ACC112 (cell line): ENCODE measurements around the gene PRKG1.
"Not testable (repeated sequence)": the region's sequence is repeated elsewhere in the genome, so short reads cannot be mapped to it uniquely, and the experiment has no call there.

Experiments used
- H2AFZ ChIP-seq: fragments of 200-600 bp; sonication (generic); one replicate; pipeline ENCODE4 v1.6.0; 2017; ENCODE audit warnings: antibody characterized with exemption, low read length; ENCODE audit not compliant: unreplicated experiment
- H3K27ac ChIP-seq: fragments of 200-600 bp; sonication (generic); 2 replicates; pipeline ENCODE4 v1.5.1; 2014; ENCODE audit warnings: low read depth, mild to moderate bottlenecking, antibody characterized with exemption, low read length, moderate library complexity
- H3K27me3 ChIP-seq: fragments of 200-600 bp; sonication (generic); 2 replicates; pipeline ENCODE4 v1.6.1; 2014; ENCODE audit warnings: mild to moderate bottlenecking, antibody characterized with exemption, low read length, moderate library complexity, mixed read lengths; ENCODE audit not compliant: insufficient read depth
- H3K36me3 ChIP-seq: fragments of 200-600 bp; sonication (generic); 2 replicates; pipeline ENCODE4 v1.6.1; 2016; ENCODE audit warnings: mild to moderate bottlenecking, antibody characterized with exemption, low read length, moderate library complexity, mixed read lengths; ENCODE audit not compliant: insufficient read depth
- H3K4me1 ChIP-seq: fragments of 200-600 bp; sonication (generic); one replicate; pipeline ENCODE4 v1.6.1; 2016; ENCODE audit warnings: low read length, mixed read lengths; ENCODE audit not compliant: insufficient read depth, unreplicated experiment, control insufficient read depth
- H3K4me3 ChIP-seq: fragments of 200-600 bp; sonication (generic); 2 replicates; pipeline ENCODE4 v1.5.1; 2014; ENCODE audit warnings: mild to moderate bottlenecking, low read depth, low read length
- H3K79me2 ChIP-seq: fragments of 200-600 bp; sonication (generic); one replicate; pipeline ENCODE4 v1.6.0; 2016; ENCODE audit warnings: low read length; ENCODE audit not compliant: control insufficient read depth, unreplicated experiment, insufficient read depth

Gene PRKG1

DNA sequence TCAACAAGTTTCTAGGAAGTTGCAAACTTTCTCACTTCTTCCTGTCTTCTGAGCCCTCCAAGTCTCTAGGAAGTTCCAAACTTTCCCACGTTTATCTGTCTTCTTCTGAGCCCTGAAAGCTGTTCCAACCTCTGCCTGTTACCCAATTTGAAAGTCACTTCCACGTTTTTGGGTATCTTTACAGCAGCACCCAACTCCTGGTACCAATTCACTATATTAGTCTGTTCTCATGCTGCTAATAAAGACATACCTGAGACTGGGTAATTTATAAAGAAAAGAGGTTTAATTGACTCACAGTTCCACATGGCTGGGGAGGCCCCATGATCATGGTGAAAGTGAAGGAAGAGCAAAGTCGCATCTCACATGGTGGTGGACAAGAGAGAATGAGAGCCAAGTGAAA lies 381.5 kb downstream of the PRKG1 start:
- not testable (repeated sequence) for H3K4me1 ChIP-seq, H3K4me3 ChIP-seq, H3K36me3 ChIP-seq, H3K27ac ChIP-seq, H3K27me3 ChIP-seq, H3K79me2 ChIP-seq, H2AFZ ChIP-seq

DNA sequence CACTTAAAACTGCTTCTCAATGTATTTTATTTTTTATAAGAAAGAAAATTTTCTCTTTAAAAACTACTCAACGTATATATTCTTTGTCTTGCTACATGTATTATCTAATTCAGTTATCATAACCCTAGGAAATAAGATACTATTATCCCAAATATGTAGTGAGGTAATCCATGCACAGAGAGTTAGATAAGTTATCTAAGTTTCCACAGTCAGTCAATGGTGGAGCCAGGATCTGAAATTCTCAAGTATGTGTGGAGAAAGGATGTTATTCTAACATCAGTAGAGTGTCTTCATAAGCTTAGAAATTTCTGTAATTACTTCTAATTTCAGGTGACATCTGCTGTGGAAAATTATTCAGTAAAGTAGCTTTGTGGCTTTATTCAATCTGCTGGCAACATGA lies 385.2 kb downstream of the PRKG1 start:
- H3K27ac ChIP-seq: no peak overlapping the region
- peaks cover 6% of the 10 kb centered on the region for H3K4me1 ChIP-seq
- no peaks in the 10 kb centered on the region for H3K36me3 ChIP-seq
- no peak overlapping the region for H2AFZ ChIP-seq
- H3K79me2 ChIP-seq: no peaks in the 10 kb centered on the region
- no peaks in the 10 kb centered on the region for H3K27me3 ChIP-seq
- no peak overlapping the region for H3K4me3 ChIP-seq

DNA sequence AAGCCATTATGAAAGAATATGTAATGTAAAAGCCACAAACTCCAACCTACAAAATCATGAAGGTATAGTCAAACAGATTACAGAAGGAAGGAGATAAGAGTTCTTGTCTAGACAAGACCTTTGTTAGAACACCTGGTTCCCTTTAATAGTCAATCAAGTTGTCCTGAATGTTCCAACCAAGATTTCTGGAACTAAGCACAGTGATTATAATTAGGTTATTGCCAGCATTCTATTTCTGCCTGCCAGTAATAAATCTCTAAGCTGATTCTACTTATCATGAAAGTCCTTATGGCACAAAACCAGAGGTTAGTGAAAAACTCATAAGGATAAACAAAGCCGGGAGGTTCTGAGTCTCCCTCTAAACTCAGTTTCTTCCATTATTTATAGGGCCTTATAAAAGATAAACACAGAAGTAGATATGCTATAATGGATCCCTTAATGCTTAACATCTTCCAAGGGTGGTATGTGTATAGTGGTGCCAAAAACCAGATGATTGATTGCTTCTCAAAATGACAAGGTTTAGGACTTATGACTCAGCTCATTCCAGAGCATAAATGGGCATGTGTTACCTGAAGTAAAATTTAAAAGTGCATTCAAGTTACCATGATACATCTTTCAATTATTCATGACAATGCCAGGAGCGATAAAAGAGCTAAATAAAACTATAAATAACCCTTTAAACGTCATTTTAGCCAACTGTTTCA lies 387.9 kb downstream of the PRKG1 start:
- no peaks in the 10 kb centered on the region for H3K36me3 ChIP-seq
- no peak overlapping the region for H3K27ac ChIP-seq
- H3K79me2 ChIP-seq: no peaks in the 10 kb centered on the region
- H3K4me3 ChIP-seq: no peak overlapping the region
- H2AFZ ChIP-seq: no peak overlapping the region
- H3K4me1 ChIP-seq: peaks cover 6% of the 10 kb centered on the region
- H3K27me3 ChIP-seq: no peaks in the 10 kb centered on the region

DNA sequence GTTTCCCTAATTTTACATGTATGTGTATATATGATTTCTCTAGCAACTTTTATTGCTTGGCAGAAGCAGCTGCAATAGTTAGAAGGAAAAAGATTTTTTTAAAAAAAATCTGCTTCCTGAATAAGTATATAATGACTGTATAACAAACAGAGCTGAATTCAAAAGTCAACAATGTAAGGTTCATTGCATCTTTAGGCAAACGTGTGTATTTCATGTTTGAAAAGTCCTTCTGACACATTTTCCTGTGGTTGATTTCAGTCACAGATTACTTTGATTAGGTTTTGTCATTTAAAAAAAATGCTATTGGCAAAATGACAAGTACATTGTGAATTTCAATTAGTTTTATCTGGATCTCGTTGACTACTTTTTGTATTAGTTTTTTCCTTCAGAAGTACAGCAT lies 394.1 kb downstream of the PRKG1 start:
- Histone ChIP-seq H3K4me3 (no peak overlapping the region), H3K27ac (no peak overlapping the region), H2AFZ (no peak overlapping the region), H3K79me2 (no peaks in the 10 kb centered on the region), H3K27me3 (no peaks in the 10 kb centered on the region), H3K36me3 (no peaks in the 10 kb centered on the region), H3K4me1 (peaks cover 5% of the 10 kb centered on the region)

DNA sequence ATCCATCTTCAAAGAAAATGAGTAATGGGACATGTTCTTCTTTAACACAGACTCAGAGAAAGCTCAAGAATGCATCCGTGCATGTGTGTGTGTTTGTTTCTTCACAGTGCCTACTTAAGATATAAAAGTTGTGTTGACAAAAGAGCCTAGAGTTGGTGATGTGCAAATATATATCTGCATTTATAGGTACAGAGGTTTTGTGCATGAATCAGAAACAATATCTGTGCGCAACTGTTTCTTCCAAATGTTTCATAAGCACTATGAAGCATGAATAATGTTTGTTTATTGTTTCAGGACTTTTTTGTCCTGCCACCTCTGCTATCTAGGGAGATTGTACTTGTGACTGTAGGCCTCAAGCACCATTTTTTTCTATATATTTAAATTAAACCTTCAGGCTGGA lies 395.4 kb downstream of the PRKG1 start:
- H3K4me3 ChIP-seq: no peak overlapping the region
- no peaks in the 10 kb centered on the region for H3K27me3 ChIP-seq
- H3K79me2 ChIP-seq: no peaks in the 10 kb centered on the region
- H3K4me1 ChIP-seq: peaks cover 5% of the 10 kb centered on the region
- no peaks in the 10 kb centered on the region for H3K36me3 ChIP-seq
- H3K27ac ChIP-seq: no peak overlapping the region
- no peak overlapping the region for H2AFZ ChIP-seq

DNA sequence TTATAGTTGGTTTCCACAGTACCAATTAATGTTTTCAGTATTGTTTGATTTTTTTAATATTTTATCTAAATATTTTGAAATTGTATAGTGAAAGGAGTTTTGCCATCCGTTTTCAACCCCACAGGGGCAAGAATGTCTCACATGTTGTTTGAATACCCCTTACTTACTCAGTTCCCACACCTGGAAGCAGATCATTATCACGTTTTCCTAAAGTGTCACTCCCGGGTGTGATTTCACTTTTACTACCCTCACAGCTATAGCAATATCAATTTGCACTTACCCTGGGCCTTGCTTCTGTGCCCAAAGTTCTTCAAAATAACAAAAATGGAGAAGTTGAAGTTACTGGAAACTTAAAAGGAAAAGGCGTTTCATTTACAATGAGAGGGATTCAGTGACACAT lies 397.0 kb downstream of the PRKG1 start:
- Histone ChIP-seq H3K36me3 (no peaks in the 10 kb centered on the region), H3K4me1 (peaks cover 5% of the 10 kb centered on the region), H2AFZ (no peak overlapping the region), H3K27ac (no peak overlapping the region), H3K27me3 (no peaks in the 10 kb centered on the region), H3K4me3 (no peak overlapping the region), H3K79me2 (no peaks in the 10 kb centered on the region)

DNA sequence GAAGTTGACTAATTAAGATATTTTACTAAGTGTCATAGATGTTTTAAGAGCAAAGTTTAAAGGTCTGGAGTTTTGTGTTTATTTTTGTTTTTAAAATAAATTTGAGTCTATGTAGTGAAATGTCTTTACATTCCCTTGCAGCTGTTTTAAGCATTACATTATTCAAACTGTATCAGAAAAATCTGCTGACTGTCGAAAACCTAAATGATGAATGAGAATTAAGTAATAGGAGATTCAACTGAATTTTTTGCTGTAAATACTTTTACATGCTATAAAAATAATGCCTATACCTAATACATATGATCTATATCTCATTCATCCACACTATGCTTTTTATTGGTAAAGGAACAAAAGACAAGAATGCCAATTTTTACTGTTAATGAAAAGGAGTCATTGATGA lies 397.9 kb downstream of the PRKG1 start:
- H2AFZ ChIP-seq: no peak overlapping the region
- no peak overlapping the region for H3K4me3 ChIP-seq
- peaks cover 7% of the 10 kb centered on the region for H3K4me1 ChIP-seq
- no peak overlapping the region for H3K27ac ChIP-seq
- H3K36me3 ChIP-seq: no peaks in the 10 kb centered on the region
- no peaks in the 10 kb centered on the region for H3K27me3 ChIP-seq
- H3K79me2 ChIP-seq: no peaks in the 10 kb centered on the region

DNA sequence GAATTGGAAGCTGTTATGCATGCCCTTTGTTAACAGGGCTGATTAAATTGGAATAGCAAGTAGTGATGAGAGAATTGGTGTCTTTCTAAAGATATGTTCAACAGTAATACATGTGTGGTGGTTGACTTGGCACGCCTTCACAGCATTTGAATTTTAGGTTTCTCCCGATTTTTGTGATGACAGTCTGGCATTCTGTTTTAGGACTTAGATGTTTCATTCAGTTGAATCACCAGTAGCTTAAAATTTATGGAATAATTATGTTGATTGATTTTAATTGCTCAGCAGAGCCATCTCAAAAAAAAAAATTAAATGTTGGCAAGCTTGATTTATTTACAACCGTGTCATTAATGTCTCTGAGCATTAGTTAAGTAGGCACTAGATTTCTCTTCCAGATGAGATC lies 405.4 kb downstream of the PRKG1 start:
- Histone ChIP-seq H3K79me2 (no peaks in the 10 kb centered on the region), H3K4me3 (no peak overlapping the region), H3K27me3 (no peaks in the 10 kb centered on the region), H2AFZ (no peak overlapping the region), H3K4me1 (peaks cover 4% of the 10 kb centered on the region), H3K36me3 (no peaks in the 10 kb centered on the region), H3K27ac (no peak overlapping the region)

DNA sequence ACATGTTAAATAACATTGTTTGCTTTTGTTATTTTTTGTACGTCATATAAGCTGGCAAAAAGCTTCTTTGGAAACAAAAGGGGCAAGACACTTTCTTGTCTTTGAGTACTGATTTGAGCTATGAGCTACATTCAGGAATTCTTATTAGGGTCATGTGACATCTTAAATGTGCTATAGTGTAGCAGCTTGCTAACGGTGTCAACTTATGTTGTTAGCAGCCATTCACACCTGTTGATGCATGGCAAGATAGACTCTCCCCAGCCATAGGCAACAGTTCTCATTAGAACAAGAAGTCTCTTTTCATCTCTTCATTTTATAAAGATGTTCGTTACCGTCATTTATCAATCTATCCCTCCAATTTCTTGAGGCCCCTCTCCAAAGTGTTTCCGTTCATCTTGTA lies 411.4 kb downstream of the PRKG1 start:
- no peaks in the 10 kb centered on the region for H3K36me3 ChIP-seq
- H3K4me1 ChIP-seq: no peaks in the 10 kb centered on the region
- H3K27ac ChIP-seq: no peak overlapping the region
- H3K4me3 ChIP-seq: no peak overlapping the region
- no peaks in the 10 kb centered on the region for H3K79me2 ChIP-seq
- H2AFZ ChIP-seq: no peak overlapping the region
- no peaks in the 10 kb centered on the region for H3K27me3 ChIP-seq

DNA sequence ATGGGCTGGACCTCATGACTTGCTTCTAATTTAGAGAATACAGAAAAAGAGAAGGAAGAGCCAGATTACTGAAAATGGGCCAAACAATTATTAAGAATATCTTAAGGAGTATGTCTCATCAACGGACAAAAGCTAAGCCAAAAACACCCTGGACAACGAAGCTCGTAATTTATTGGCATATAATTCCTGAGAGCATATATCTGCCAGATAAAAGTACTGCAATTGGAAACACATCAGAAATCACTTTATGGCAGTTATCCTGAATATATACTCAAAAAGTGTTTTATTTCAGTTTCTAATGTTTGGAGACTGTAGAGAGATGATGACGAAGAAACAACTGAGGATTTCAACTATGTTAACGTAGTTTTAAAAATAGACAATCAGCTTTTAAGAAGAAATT lies 413.3 kb downstream of the PRKG1 start:
- no peaks in the 10 kb centered on the region for H3K4me1 ChIP-seq
- H3K79me2 ChIP-seq: no peaks in the 10 kb centered on the region
- no peak overlapping the region for H3K27ac ChIP-seq
- H3K36me3 ChIP-seq: no peaks in the 10 kb centered on the region
- no peak overlapping the region for H3K4me3 ChIP-seq
- H2AFZ ChIP-seq: no peak overlapping the region
- no peaks in the 10 kb centered on the region for H3K27me3 ChIP-seq

DNA sequence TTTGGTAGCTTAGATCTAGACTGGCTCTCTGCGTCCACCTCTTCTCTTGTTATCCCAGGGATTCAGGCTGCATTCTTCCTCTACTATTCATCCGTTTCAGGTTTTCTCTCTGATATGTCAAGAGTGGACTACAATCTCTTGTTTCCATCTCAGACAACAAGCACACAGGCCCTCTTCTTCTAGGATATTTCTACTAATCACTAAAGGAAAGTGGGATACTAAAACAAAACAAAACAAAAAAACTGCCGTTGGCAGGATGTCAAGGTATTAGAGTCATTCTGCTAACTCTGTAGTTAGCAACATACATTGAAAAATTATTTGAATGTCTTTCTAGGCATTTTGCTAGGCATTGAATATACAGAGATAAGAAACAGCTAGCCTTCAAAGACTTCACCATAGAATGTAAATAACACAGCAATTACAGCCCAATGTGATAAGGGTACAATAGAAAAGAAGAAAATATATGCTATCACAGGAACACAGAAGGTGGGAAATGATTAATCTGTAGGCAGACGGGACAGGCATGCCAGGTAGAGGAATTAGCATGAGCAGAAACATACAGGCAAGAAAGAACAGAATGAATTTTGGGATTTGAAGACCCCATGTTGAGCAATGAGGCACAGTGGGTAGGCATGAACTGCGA lies 414.6 kb downstream of the PRKG1 start:
- Histone ChIP-seq H3K27me3 (no peaks in the 10 kb centered on the region), H3K4me3 (no peak overlapping the region), H2AFZ (no peak overlapping the region), H3K4me1 (no peaks in the 10 kb centered on the region), H3K79me2 (no peaks in the 10 kb centered on the region), H3K27ac (no peak overlapping the region), H3K36me3 (no peaks in the 10 kb centered on the region)
